GM03348 (cell line): ENCODE data around the gene MORF4L1.
A peak's percentile ranks its signal among the peaks of the same experiment; 100 is the strongest.
"Not testable (repeated sequence)": the region's sequence is repeated elsewhere in the genome, so short reads cannot be mapped to it uniquely, and the experiment has no call there.

ENCODE experiments used
- DNase-seq: peaks from one replicate; pipeline ENCODE4 v3.0.0; 2012; ENCODE audit warnings: low spot score

Gene MORF4L1

GRCh38 chr15:78927077-78927790, 54.5 kb downstream of the MORF4L1 start:
- no peak for DNase-seq

GRCh38 chr15:78928176-78928575, 55.5 kb downstream of the MORF4L1 start:
- DNase-seq = not testable (repeated sequence)

- DNase-seq = no peak
These were observed 56.0 kb downstream of the MORF4L1 start for GRCh38 chr15:78928616-78929093.

GRCh38 chr15:78929536-78930264, 57.0 kb downstream of the MORF4L1 start:
- no peak for DNase-seq

- DNase-seq = peak; percentile 88
These were observed 58.1 kb downstream of the MORF4L1 start for GRCh38 chr15:78930577-78931388.

- DNase-seq = no peak
These were observed 59.0 kb downstream of the MORF4L1 start for GRCh38 chr15:78931439-78932257.

- DNase-seq = no peak
These were observed 59.6 kb downstream of the MORF4L1 start for GRCh38 chr15:78932258-78932808.

- no peak for DNase-seq
These were observed 60.6 kb downstream of the MORF4L1 start for GRCh38 chr15:78933187-78933822.

GRCh38 chr15:78933823-78934654, 61.3 kb downstream of the MORF4L1 start:
- DNase-seq = no peak

- no peak for DNase-seq
These were observed 61.9 kb downstream of the MORF4L1 start for GRCh38 chr15:78934655-78935023.

GRCh38 chr15:78937132-78937739, 64.5 kb downstream of the MORF4L1 start:
- no peak for DNase-seq

GRCh38 chr15:78938658-78939488, 66.2 kb downstream of the MORF4L1 start:
- DNase-seq = no peak

GRCh38 chr15:78942741-78943140, 70.1 kb downstream of the MORF4L1 start:
- no peak for DNase-seq

GRCh38 chr15:78943692-78944091, 71.0 kb downstream of the MORF4L1 start:
- no peak for DNase-seq

GRCh38 chr15:78944202-78944625, 71.5 kb downstream of the MORF4L1 start:
- DNase-seq = no peak

- peak; percentile 89 for DNase-seq
These were observed 72.1 kb downstream of the MORF4L1 start, which contains the start of gene CTSH for GRCh38 chr15:78944669-78945407. TSS of gene CTSH (minus strand) at chr15:78945046. CDS start at chr15:78944981, 65 bp downstream.

GRCh38 chr15:78946493-78946892, 73.8 kb downstream of the MORF4L1 start:
- DNase-seq = no peak

GRCh38 chr15:78947506-78947905, 74.8 kb downstream of the MORF4L1 start:
- no peak for DNase-seq
